PC-3 (cell line): Measurements from ENCODE around the gene STK11. TPM values are rescaled to one million over a fixed set of nuclear protein-coding genes. Genes with fewer than 3 reads are reported as not detected.
A peak's percentile ranks its signal among the peaks of the same experiment; 100 is the strongest.

Experiments
- ATAC-seq: fragments of 200-7000 bp; cut with Tn5 transposase; 2 replicates; pipeline ENCODE4 v1.9.1; 2020; ENCODE audit warnings: mild to moderate bottlenecking, moderate library complexity
- BruUV-seq: library from RNA; stranded (reverse); fragments of 400-500 nt; replicated peaks from 2 replicates; lab custom pipeline; 2021; lab: Mats Ljungman, UMichigan
- CTCF ChIA-PET: fragments of 300-600 bp; sonication (Branson Sonifier 250); formaldehyde crosslinking; loops from one replicate; lab custom pipeline; 2022; ENCODE audit warnings: antibody characterized with exemption; lab: Charles Lee
- POLR2A ChIA-PET: fragments of 300-600 bp; sonication (Branson Sonifier 250); formaldehyde crosslinking; loops from one replicate; lab custom pipeline; 2022; ENCODE audit warnings: antibody characterized with exemption; ENCODE audit not compliant: unreplicated experiment; lab: Charles Lee
- DNase-seq: peaks from one replicate; pipeline ENCODE4 v3.0.0-alpha.2; 2015
- H2AFZ ChIP-seq: fragments of 300-600 bp; sonication (generic); 2 replicates; pipeline ENCODE4 v1.6.0; 2016; ENCODE audit warnings: antibody characterized with exemption, low read length
- H3F3A ChIP-seq: fragments of 300-600 bp; sonication (generic); one replicate; pipeline ENCODE4 v1.6.0; 2017; ENCODE audit warnings: antibody characterized with exemption, low read length, control low read depth, mild to moderate bottlenecking; ENCODE audit not compliant: unreplicated experiment
- H3K27ac ChIP-seq: fragments of 300-600 bp; sonication (generic); 2 replicates; pipeline ENCODE4 v1.5.1; 2016; ENCODE audit warnings: mild to moderate bottlenecking, low read length
- H3K27me3 ChIP-seq: fragments of 300-600 bp; sonication (generic); 2 replicates; pipeline ENCODE4 v1.6.1; 2016; ENCODE audit warnings: low read length, mixed read lengths
- H3K36me3 ChIP-seq: fragments of 300-600 bp; sonication (generic); 2 replicates; pipeline ENCODE4 v1.6.1; 2016; ENCODE audit warnings: low read depth, mixed run types, low read length, mixed read lengths
- H3K4me1 ChIP-seq: fragments of 300-600 bp; sonication (generic); 2 replicates; pipeline ENCODE4 v1.5.1; 2016; ENCODE audit warnings: low read length; ENCODE audit not compliant: insufficient read depth
- H3K4me2 ChIP-seq: fragments of 300-600 bp; sonication (generic); 2 replicates; pipeline ENCODE4 v1.6.0; 2016; ENCODE audit warnings: low read length
- H3K4me3 ChIP-seq: fragments of 300-600 bp; sonication (generic); 2 replicates; pipeline ENCODE4 v1.5.1; 2016; ENCODE audit warnings: mild to moderate bottlenecking, low read length, mixed read lengths
- H3K79me2 ChIP-seq: fragments of 300-600 bp; sonication (generic); 2 replicates; pipeline ENCODE4 v1.6.1; 2017; ENCODE audit warnings: low read length, mixed read lengths
- H3K9ac ChIP-seq: fragments of 300-600 bp; sonication (generic); 2 replicates; pipeline ENCODE4 v1.6.0; 2016; ENCODE audit warnings: mild to moderate bottlenecking, low read length
- H3K9me2 ChIP-seq: fragments of 300-600 bp; sonication (generic); replicated peaks from 2 replicates; pipeline ENCODE4 v1.6.1; 2016; ENCODE audit warnings: mixed run types, low read length, mixed read lengths
- H3K9me3 ChIP-seq: fragments of 300-600 bp; sonication (generic); 2 replicates; pipeline ENCODE4 v1.6.1; 2016; ENCODE audit warnings: low read length, mixed read lengths
- H4K20me1 ChIP-seq: fragments of 300-600 bp; sonication (generic); 2 replicates; pipeline ENCODE4 v1.6.1; 2016; ENCODE audit warnings: low read length, mixed read lengths
- CTCF ChIP-seq: fragments of 300-600 bp; sonication (generic); conservative IDR thresholded peaks from 2 replicates; pipeline ENCODE4 v1.5.1; 2017; ENCODE audit warnings: antibody characterized with exemption, low read depth, mild to moderate bottlenecking, low read length
- EZH2 ChIP-seq: fragments of 300-600 bp; sonication (generic); IDR thresholded peaks from one replicate; pipeline ENCODE4 v1.6.1; 2017; ENCODE audit warnings: antibody characterized with exemption, mild to moderate bottlenecking, low read length; ENCODE audit not compliant: unreplicated experiment
- EZH2phosphoT487 ChIP-seq: fragments of 300-600 bp; sonication (generic); IDR thresholded peaks from 2 replicates; pipeline ENCODE4 v1.6.1; 2018; ENCODE audit warnings: mild to moderate bottlenecking, antibody characterized with exemption, low read length, borderline replicate concordance
- intact Hi-C: fragments of 100-400 bp; cut with micrococcal nuclease; formaldehyde crosslinking; loops from 2 replicates; pipeline ENCODE4 v1.9.0; 2023
- total RNA-seq: library from RNA; depleted of rRNA; stranded (reverse); fragments of >200 nt; gene quantifications from 2 replicates; pipeline ENCODE4 v1.2.3, GENCODE V29; 2014

STK11 gene
- total RNA-seq, 1 experiment from 2014 or later, result 82.4 TPM

- ChIA-PET CTCF (no interaction called here), POLR2A (no interaction called here)
- H3K27ac ChIP-seq, result no peak overlapping the region
- no peaks in the 10 kb centered on the region for H3K27me3 ChIP-seq
- peaks cover 89% of the 10 kb centered on the region for H3K79me2 ChIP-seq
- 0 out of 2 replicates have a peak, but pooled peaks cover 2% of the 10 kb centered on the region for H4K20me1 ChIP-seq
- DNase-seq (no peak), ATAC-seq (no peak)
- no peak for TF ChIP-seq EZH2
- TF ChIP-seq EZH2phosphoT487, result no peak
- TF ChIP-seq CTCF, result no peak
- H3K4me3 ChIP-seq, result no peak overlapping the region
- H3K9me2 ChIP-seq, result no peaks in the 10 kb centered on the region
- no peaks in the 10 kb centered on the region for H3K9me3 ChIP-seq
- BruUV-seq, result no TSS peak
- H2AFZ ChIP-seq, result no peak overlapping the region
- peaks cover 25% of the 10 kb centered on the region for H3K4me1 ChIP-seq
- H3K36me3 ChIP-seq, result no peaks in the 10 kb centered on the region
- intact Hi-C loops, result no loop called here
- H3F3A ChIP-seq, result no peaks in the 10 kb centered on the region
- no peak overlapping the region for H3K9ac ChIP-seq
- H3K4me2 ChIP-seq, result no peak overlapping the region
These were observed 8.8 kb downstream of the STK11 start for GRCh38 chr19:1214299-1214861.

- Histone ChIP-seq H3K27ac (peak overlapping the region; percentile 58), H3K9me3 (no peaks in the 10 kb centered on the region), H3F3A (no peaks in the 10 kb centered on the region), H3K4me3 (no peak overlapping the region), H3K27me3 (no peaks in the 10 kb centered on the region), H3K79me2 (peaks cover 82% of the 10 kb centered on the region), H2AFZ (no peak overlapping the region), H3K4me1 (peaks cover 25% of the 10 kb centered on the region), H3K36me3 (no peaks in the 10 kb centered on the region), H3K9me2 (no peaks in the 10 kb centered on the region), H4K20me1 (0 out of 2 replicates have a peak, but pooled peaks cover 2% of the 10 kb centered on the region), H3K4me2 (peak overlapping the region; percentile 4; the same call in 1 of the 2 replicates), H3K9ac (no peak overlapping the region)
- intact Hi-C loops, result no loop called here
- CTCF ChIA-PET, result interaction anchor here (0.5 kb wide), 1 partner anchor 29 kb away, joined by 3 read pairs; no protein-coding TSS in a partner anchor
- no TSS peak for BruUV-seq
- POLR2A ChIA-PET, result no interaction called here
- TF ChIP-seq CTCF, result no peak
- TF ChIP-seq EZH2, result no peak
- no peak for TF ChIP-seq EZH2phosphoT487
- ATAC-seq (peak; percentile 37; the same call in 1 of the 2 replicates), DNase-seq (peak; percentile 60)
These were observed 9.5 kb downstream of the STK11 start for GRCh38 chr19:1214862-1215731.
